HL-60 (cell line): Measurements from ENCODE around the gene FRAT1.
"Not testable (repeated sequence)": the region's sequence is repeated elsewhere in the genome, so short reads cannot be mapped to it uniquely, and the experiment has no call there.

Experiments
- DNase-seq, 2 experiments: peaks; one replicate each; pipeline ENCODE4 v3.0.0-alpha.2; 2010 to 2020; ENCODE audit warnings: low read depth in 1 of 2, low spot score in 1 of 2
- H3K27ac ChIP-seq: fragments of 250-450 bp; sonication (Bioruptor Pico); replicated peaks from 2 replicates; pipeline ENCODE4 v1.5.1; 2020; ENCODE audit warnings: mild to moderate bottlenecking, moderate library complexity
- H3K27me3 ChIP-seq: fragments of 250-450 bp; sonication (Bioruptor Pico); 2 replicates; pipeline ENCODE4 v1.5.1; 2021; ENCODE audit warnings: mild to moderate bottlenecking, moderate library complexity; ENCODE audit not compliant: insufficient read depth, poor library complexity, severe bottlenecking
- H3K4me3 ChIP-seq: replicated peaks from 2 replicates; pipeline ENCODE4 v1.5.1; 2011; ENCODE audit warnings: mild to moderate bottlenecking, control low read depth, low read length; ENCODE audit not compliant: insufficient read depth
- GABPA ChIP-seq: IDR thresholded peaks from 2 replicates; pipeline ENCODE4 v1.6.1; 2012; ENCODE audit warnings: low read depth
- POLR2AphosphoS5 ChIP-seq: IDR thresholded peaks from 2 replicates; pipeline ENCODE4 v1.6.1; 2012; ENCODE audit warnings: low read depth
- REST ChIP-seq: IDR thresholded peaks from 2 replicates; pipeline ENCODE4 v1.6.1; 2012; ENCODE audit warnings: low read depth; ENCODE audit not compliant: insufficient replicate concordance
- SPI1 ChIP-seq: IDR thresholded peaks from 2 replicates; pipeline ENCODE4 v1.6.1; 2012; ENCODE audit warnings: low read depth, mild to moderate bottlenecking, borderline replicate concordance
- TF ChIP-seq, protein P1 (sequence below): IDR thresholded peaks from one replicate; pipeline ENCODE4 v1.5.1; 2011; ENCODE audit warnings: low read length, control low read depth, inconsistent platforms; ENCODE audit not compliant: insufficient read depth

FRAT1 gene

DNA sequence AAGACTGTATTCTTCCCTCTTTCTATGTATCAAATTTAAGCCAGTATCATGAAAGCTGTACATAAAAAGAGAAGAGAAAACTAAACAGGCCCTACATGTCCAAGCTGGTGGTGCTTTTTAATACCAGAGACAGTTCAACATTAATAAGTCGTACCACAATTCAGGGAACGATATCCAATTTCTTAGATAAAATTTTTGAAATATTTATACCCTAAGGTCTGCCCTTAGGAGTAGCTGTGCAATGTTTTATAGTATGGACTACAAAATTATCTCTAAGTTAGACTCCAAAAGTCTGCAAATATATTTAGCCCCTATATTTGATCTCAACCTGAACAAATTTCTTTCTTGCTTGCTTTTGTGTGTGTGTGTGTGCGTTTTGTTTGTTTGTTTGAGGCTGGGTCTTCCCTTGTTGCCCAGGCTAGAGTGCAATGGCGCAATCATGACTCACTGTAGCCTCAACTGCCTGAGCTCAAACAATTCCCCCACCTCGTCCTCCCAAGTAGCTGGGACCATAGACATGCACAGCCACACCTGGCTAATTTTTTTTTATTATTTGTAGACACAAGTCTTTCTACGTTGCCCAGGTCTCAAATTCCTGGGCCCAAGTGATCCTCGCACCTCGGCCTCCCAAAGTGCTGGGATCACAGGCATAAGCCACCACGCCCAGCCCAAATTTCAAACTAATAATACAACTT, 39.8 kb upstream of the FRAT1 start:
- H3K4me3 ChIP-seq: no peak overlapping the region
- TF ChIP-seq GABPA (no peak), SPI1 (no peak), REST (no peak), POLR2AphosphoS5 (no peak)
- TF ChIP-seq, protein P1, sequence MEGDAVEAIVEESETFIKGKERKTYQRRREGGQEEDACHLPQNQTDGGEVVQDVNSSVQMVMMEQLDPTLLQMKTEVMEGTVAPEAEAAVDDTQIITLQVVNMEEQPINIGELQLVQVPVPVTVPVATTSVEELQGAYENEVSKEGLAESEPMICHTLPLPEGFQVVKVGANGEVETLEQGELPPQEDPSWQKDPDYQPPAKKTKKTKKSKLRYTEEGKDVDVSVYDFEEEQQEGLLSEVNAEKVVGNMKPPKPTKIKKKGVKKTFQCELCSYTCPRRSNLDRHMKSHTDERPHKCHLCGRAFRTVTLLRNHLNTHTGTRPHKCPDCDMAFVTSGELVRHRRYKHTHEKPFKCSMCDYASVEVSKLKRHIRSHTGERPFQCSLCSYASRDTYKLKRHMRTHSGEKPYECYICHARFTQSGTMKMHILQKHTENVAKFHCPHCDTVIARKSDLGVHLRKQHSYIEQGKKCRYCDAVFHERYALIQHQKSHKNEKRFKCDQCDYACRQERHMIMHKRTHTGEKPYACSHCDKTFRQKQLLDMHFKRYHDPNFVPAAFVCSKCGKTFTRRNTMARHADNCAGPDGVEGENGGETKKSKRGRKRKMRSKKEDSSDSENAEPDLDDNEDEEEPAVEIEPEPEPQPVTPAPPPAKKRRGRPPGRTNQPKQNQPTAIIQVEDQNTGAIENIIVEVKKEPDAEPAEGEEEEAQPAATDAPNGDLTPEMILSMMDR: no peak
- H3K27me3 ChIP-seq: no peaks in the 10 kb centered on the region
- DNase-seq: peak; percentile 43 to 58
- H3K27ac ChIP-seq: peak overlapping the region; percentile 59

DNA sequence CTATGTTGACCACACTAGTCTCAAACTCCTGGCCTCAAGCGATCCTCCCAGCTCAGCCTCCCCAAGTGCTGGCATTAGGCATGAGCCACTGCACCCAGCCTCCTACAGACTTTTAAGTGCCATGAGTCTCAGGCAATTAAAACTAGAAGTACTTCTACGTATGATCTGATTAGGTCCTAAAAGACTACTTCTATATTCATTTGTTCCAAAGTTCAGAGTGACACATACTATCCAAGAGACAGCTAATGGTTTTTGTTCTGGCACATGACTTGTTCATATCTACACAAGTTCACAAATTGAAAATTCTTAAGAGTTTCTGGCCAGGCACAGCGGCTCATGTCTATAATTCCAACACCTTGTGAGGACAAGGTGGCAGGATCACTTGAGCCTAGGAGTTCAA, 38.3 kb upstream of the FRAT1 start:
- TF ChIP-seq GABPA: no peak
- no peak for TF ChIP-seq REST
- TF ChIP-seq POLR2AphosphoS5: no peak
- TF ChIP-seq SPI1: no peak
- TF ChIP-seq, protein P1: no peak
- Histone ChIP-seq H3K27ac (no peak overlapping the region), H3K27me3 (no peaks in the 10 kb centered on the region), H3K4me3 (no peak overlapping the region)
- DNase-seq: no peak

DNA sequence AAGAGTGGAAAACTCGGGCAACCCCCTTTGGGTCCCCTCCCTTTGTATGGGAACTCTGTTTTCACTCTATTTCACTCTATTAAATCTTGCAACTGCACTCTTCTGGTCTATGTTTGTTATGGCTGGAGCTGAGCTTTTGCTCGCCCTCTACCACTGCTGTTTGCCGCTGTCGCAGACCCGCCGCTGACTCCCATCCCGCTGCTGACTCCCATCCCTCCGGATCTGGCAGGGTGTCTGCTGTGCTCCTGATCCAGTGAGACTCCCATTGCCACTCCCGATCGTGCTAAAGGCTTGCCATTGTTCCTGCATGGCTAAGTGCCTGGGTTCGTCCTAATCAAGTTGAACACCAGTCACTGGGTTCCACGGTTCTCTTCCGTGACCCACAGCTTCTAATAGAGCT, 29.0 kb upstream of the FRAT1 start:
- not testable (repeated sequence) for H3K27me3 ChIP-seq, H3K4me3 ChIP-seq, H3K27ac ChIP-seq, DNase-seq

GRCh38 chr10:97290576-97291356, 28.3 kb upstream of the FRAT1 start:
- peak overlapping the region; percentile 71 for H3K4me3 ChIP-seq
- H3K27ac ChIP-seq, H3K27me3 ChIP-seq, DNase-seq: not testable (repeated sequence)
